H1 (cell line): ENCODE results near the gene HDAC7.

Experiments used
- ATF2 ChIP-seq: IDR thresholded peaks from 2 replicates; pipeline ENCODE4 v1.6.1; 2012; ENCODE audit warnings: low read length, inconsistent platforms
- CHD2 ChIP-seq: IDR thresholded peaks from 2 replicates; pipeline ENCODE4 v1.6.1; 2012; ENCODE audit warnings: low read length, improper control_type of control experiment
- CTCF ChIP-seq, 3 experiments: IDR thresholded peaks; 1 replicate in 2 of 3; 2 replicates in 1 of 3; pipeline versions ENCODE4 v1.5.1 to v1.6.1; 2011; ENCODE audit warnings: low read length in 3 of 3, mild to moderate bottlenecking in 3 of 3, inconsistent platforms in 2 of 3, low read depth in 1 of 3, moderate library complexity in 1 of 3; ENCODE audit not compliant: insufficient read depth in 1 of 3; ENCODE audit errors: control extremely low read depth in 1 of 3
- EGR1 ChIP-seq: IDR thresholded peaks from 2 replicates; pipeline ENCODE4 v1.6.1; 2011; ENCODE audit warnings: low read depth, low read length, borderline replicate concordance
- GABPA ChIP-seq: IDR thresholded peaks from 2 replicates; pipeline ENCODE4 v1.6.1; 2011; ENCODE audit warnings: mild to moderate bottlenecking, low read length, moderate library complexity, borderline replicate concordance; ENCODE audit not compliant: insufficient read depth
- HDAC2 ChIP-seq, 2 experiments: fragments of 300-600 bp in 1 of 2; sonication (generic) in 1 of 2; IDR thresholded peaks; 2 replicates each; pipeline ENCODE4 v1.6.1; 2011 to 2012; ENCODE audit warnings: low read depth in 2 of 2, low read length in 2 of 2, mild to moderate bottlenecking in 2 of 2, moderate library complexity in 2 of 2, borderline replicate concordance in 1 of 2, inconsistent platforms in 1 of 2
- PHF8 ChIP-seq: fragments of 200-600 bp; sonication (generic); conservative IDR thresholded peaks from 2 replicates; pipeline ENCODE4 v1.7.1; 2012; ENCODE audit warnings: low read depth, mild to moderate bottlenecking, inconsistent platforms, low read length, moderate library complexity
- POLR2A ChIP-seq, 2 experiments: IDR thresholded peaks; 1 replicate in 1 of 2; 2 replicates in 1 of 2; pipeline ENCODE4 v1.6.1; 2011; ENCODE audit warnings: low read depth in 2 of 2, low read length in 2 of 2, mild to moderate bottlenecking in 2 of 2; ENCODE audit errors: control extremely low read depth in 1 of 2
- POLR2AphosphoS5 ChIP-seq: IDR thresholded peaks from 2 replicates; pipeline ENCODE4 v1.6.1; 2011; ENCODE audit warnings: low read depth, low read length
- SIN3A ChIP-seq, 2 experiments: IDR thresholded peaks in 1 of 2; conservative IDR thresholded peaks in 1 of 2; 2 replicates each; pipeline ENCODE4 v1.6.1; 2011 to 2012; ENCODE audit warnings: low read length in 2 of 2, improper control_type of control experiment in 1 of 2, low read depth in 1 of 2, mild to moderate bottlenecking in 1 of 2
- TAF1 ChIP-seq: IDR thresholded peaks from 2 replicates; pipeline ENCODE4 v1.6.1; 2011; ENCODE audit warnings: mild to moderate bottlenecking, low read depth, low read length
- USF2 ChIP-seq: IDR thresholded peaks from 2 replicates; pipeline ENCODE4 v1.6.1; 2011; ENCODE audit warnings: low read length, improper control_type of control experiment

- TF ChIP-seq POLR2AphosphoS5: no peak
- TF ChIP-seq USF2: no peak
- TF ChIP-seq SIN3A (conservative IDR thresholded peaks at IDR 0.05 in 1 of 2, IDR thresholded peaks at IDR 0.05 in 1 of 2; ENCODE audit: low read depth in 1 of 2, low read length in 2 of 2): no peak
- no peak for TF ChIP-seq EGR1
- TF ChIP-seq CTCF (IDR thresholded peaks at IDR 0.05; ENCODE audit: control extremely low read depth in 1 of 3, insufficient read depth in 1 of 3, low read depth in 1 of 3, low read length in 3 of 3): no peak
- no peak for TF ChIP-seq PHF8
- TF ChIP-seq ATF2: no peak
- no peak for TF ChIP-seq CHD2
- no peak for TF ChIP-seq POLR2A (IDR thresholded peaks at IDR 0.05; ENCODE audit: control extremely low read depth in 1 of 2, low read depth in 2 of 2, low read length in 2 of 2)
- TF ChIP-seq HDAC2 (IDR thresholded peaks at IDR 0.05; ENCODE audit: borderline replicate concordance in 1 of 2, low read depth in 2 of 2, low read length in 2 of 2): no peak
- TF ChIP-seq GABPA: no peak
- no peak for TF ChIP-seq TAF1
Measured at GRCh38 chr12:47775100-47775911, 44.4 kb downstream of the HDAC7 start.
